Measurements from ENCODE around the gene ACAA2.

Gene ACAA2

DNA sequence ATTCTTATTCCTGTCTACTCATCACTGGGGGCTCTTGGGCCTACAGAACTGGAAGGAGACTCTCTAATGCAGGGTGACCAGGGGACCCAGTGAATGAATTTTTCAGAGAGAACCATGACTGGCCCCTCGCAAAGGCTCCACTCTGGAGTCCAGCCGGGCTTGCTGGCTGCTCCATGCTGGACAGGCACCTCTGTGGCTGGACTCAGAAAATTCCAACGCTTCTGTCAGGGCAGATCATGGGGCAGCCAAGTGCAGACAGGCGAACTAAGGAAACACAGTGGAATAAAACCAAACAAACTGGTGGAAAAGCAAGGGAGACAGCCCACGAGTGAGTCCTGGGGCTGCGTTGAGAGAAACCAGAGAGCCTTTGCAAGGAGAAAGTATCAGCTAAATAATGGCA is 57.2 kb downstream of the ACAA2 start:
- H3K9me2 ChIP-seq (replicated peaks; ENCODE audit: control insufficient read depth, low read length) = no peaks in the 10 kb centered on the region
- TF ChIP-seq CTCF (IDR thresholded peaks at IDR 0.05; ENCODE audit: low read depth, low read length, poor library complexity, severe bottlenecking) (no peak), EZH2phosphoT487 (IDR thresholded peaks at IDR 0.05; ENCODE audit: borderline replicate concordance, low read length) (no peak)

DNA sequence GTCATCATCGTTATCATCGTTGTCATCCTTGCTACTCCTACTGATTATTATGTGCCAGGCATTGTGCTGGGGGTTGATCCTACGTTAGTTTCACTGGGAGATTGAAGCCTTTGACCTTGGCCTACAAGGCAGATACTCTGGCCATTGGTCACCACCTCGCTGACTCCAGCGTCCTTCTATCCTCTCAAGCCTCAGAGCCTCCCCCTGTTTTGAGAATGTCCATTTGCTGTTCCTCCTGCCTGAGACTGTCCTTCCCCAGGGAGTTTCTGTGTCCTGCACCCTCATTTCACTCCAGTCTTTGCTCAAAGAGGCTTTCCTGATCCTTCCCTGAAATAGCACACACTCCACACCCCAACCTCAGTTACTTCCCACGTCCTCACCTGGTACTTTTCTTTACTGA is 57.8 kb downstream of the ACAA2 start:
- no peak overlapping the region for H3K4me2 ChIP-seq (ENCODE audit: low read length)
- no peaks in the 10 kb centered on the region for H3K36me3 ChIP-seq (ENCODE audit: control insufficient read depth, low read length)
- H3K4me1 ChIP-seq (ENCODE audit: control insufficient read depth, low read length) = no peaks in the 10 kb centered on the region
- no peaks in the 10 kb centered on the region for H3K9me2 ChIP-seq (replicated peaks; ENCODE audit: control insufficient read depth, low read length)
- H3K27ac ChIP-seq (ENCODE audit: low read depth, low read length) = no peak overlapping the region
- no peak overlapping the region for H3K4me3 ChIP-seq (ENCODE audit: low read length)
- no peaks in the 10 kb centered on the region for H3F3A ChIP-seq (ENCODE audit: control insufficient read depth, insufficient read depth)
- no peaks in the 10 kb centered on the region for H3K79me2 ChIP-seq (ENCODE audit: control insufficient read depth, low read length)
- no peak for TF ChIP-seq EZH2phosphoT487 (IDR thresholded peaks at IDR 0.05; ENCODE audit: borderline replicate concordance, low read length)
- TF ChIP-seq CTCF (IDR thresholded peaks at IDR 0.05; ENCODE audit: low read depth, low read length, poor library complexity, severe bottlenecking) = no peak
- H3K27me3 ChIP-seq (ENCODE audit: control insufficient read depth, low read length) = peaks cover 7% of the 10 kb centered on the region; the same call in 1 of the 2 replicates
- no peaks in the 10 kb centered on the region for H4K20me1 ChIP-seq (ENCODE audit: control insufficient read depth, insufficient read depth, low read depth, low read length)
- no peaks in the 10 kb centered on the region for H3K9me3 ChIP-seq (ENCODE audit: control insufficient read depth, insufficient read depth, low read length)

More for the DNA sequence above, 57.2 kb downstream of the ACAA2 start:
- Histone ChIP-seq H3K4me2 (ENCODE audit: low read length) (no peak overlapping the region), H3K27me3 (ENCODE audit: control insufficient read depth, low read length) (peaks cover 7% of the 10 kb centered on the region; the same call in 1 of the 2 replicates), H3K9me3 (ENCODE audit: control insufficient read depth, insufficient read depth, low read length) (no peaks in the 10 kb centered on the region), H3K27ac (ENCODE audit: low read depth, low read length) (no peak overlapping the region), H3K79me2 (ENCODE audit: control insufficient read depth, low read length) (no peaks in the 10 kb centered on the region), H4K20me1 (ENCODE audit: control insufficient read depth, insufficient read depth, low read depth, low read length) (no peaks in the 10 kb centered on the region), H3F3A (ENCODE audit: control insufficient read depth, insufficient read depth) (no peaks in the 10 kb centered on the region), H3K4me1 (ENCODE audit: control insufficient read depth, low read length) (no peaks in the 10 kb centered on the region), H3K4me3 (ENCODE audit: low read length) (no peak overlapping the region), H3K36me3 (ENCODE audit: control insufficient read depth, low read length) (no peaks in the 10 kb centered on the region)

DNA sequence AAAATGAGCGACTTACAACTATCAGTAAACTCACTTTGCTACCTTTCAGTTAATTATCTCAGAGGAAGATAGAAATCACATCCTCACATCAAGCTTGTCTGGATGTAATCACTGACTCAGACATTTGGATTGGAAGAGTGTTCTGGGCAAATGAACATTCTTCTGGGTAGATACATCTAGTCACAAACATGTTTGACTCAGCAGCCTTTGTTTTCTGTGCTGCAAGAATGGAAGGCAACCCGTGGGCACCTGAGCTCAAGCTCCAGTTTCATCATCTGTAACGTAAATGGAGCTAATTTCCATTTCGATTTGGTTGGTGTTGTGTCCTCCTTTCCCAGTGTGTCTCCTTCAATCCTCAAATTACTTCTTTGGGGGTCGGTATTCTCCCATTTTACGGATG is 58.5 kb downstream of the ACAA2 start:
- Histone ChIP-seq H4K20me1 (ENCODE audit: control insufficient read depth, insufficient read depth, low read depth, low read length) (no peaks in the 10 kb centered on the region), H3K4me3 (ENCODE audit: low read length) (no peak overlapping the region), H3K4me1 (ENCODE audit: control insufficient read depth, low read length) (no peaks in the 10 kb centered on the region), H3K27ac (ENCODE audit: low read depth, low read length) (no peak overlapping the region), H3K4me2 (ENCODE audit: low read length) (no peak overlapping the region), H3F3A (ENCODE audit: control insufficient read depth, insufficient read depth) (no peaks in the 10 kb centered on the region), H3K27me3 (ENCODE audit: control insufficient read depth, low read length) (peaks cover 7% of the 10 kb centered on the region; the same call in 1 of the 2 replicates), H3K79me2 (ENCODE audit: control insufficient read depth, low read length) (no peaks in the 10 kb centered on the region), H3K9me2 (replicated peaks; ENCODE audit: control insufficient read depth, low read length) (no peaks in the 10 kb centered on the region), H3K9me3 (ENCODE audit: control insufficient read depth, insufficient read depth, low read length) (no peaks in the 10 kb centered on the region), H3K36me3 (ENCODE audit: control insufficient read depth, low read length) (no peaks in the 10 kb centered on the region)
- TF ChIP-seq EZH2phosphoT487 (IDR thresholded peaks at IDR 0.05; ENCODE audit: borderline replicate concordance, low read length) = no peak

- TF ChIP-seq EZH2phosphoT487 (IDR thresholded peaks at IDR 0.05; ENCODE audit: borderline replicate concordance, low read length) (no peak), CTCF (IDR thresholded peaks at IDR 0.05; ENCODE audit: low read depth, low read length, poor library complexity, severe bottlenecking) (no peak)
Measured at GRCh38 chr18:49753643-49754042, 59.7 kb downstream of the ACAA2 start.

More at GRCh38 chr18:49753643-49754042, 59.7 kb downstream of the ACAA2 start:
- H3K9me2 ChIP-seq (replicated peaks; ENCODE audit: control insufficient read depth, low read length) = no peaks in the 10 kb centered on the region
- H3K4me1 ChIP-seq (ENCODE audit: control insufficient read depth, low read length) = no peaks in the 10 kb centered on the region
- no peak overlapping the region for H3K4me3 ChIP-seq (ENCODE audit: low read length)
- no peaks in the 10 kb centered on the region for H3K36me3 ChIP-seq (ENCODE audit: control insufficient read depth, low read length)
- H3K9me3 ChIP-seq (ENCODE audit: control insufficient read depth, insufficient read depth, low read length) = no peaks in the 10 kb centered on the region
- no peaks in the 10 kb centered on the region for H4K20me1 ChIP-seq (ENCODE audit: control insufficient read depth, insufficient read depth, low read depth, low read length)
- no peaks in the 10 kb centered on the region for H3F3A ChIP-seq (ENCODE audit: control insufficient read depth, insufficient read depth)
- no peak overlapping the region for H3K4me2 ChIP-seq (ENCODE audit: low read length)
- no peaks in the 10 kb centered on the region for H3K79me2 ChIP-seq (ENCODE audit: control insufficient read depth, low read length)
- H3K27ac ChIP-seq (ENCODE audit: low read depth, low read length) = no peak overlapping the region
- peaks cover 7% of the 10 kb centered on the region; the same call in 1 of the 2 replicates for H3K27me3 ChIP-seq (ENCODE audit: control insufficient read depth, low read length)
